ENCODE data around the gene STOML1. TPM values are rescaled to one million over a fixed set of nuclear protein-coding genes. Genes with fewer than 3 reads are reported as not detected.

STOML1 gene
- total and polyA plus RNA-seq, 2 experiments from 2014 or later, result 14.2 to 21.0 TPM

DNA sequence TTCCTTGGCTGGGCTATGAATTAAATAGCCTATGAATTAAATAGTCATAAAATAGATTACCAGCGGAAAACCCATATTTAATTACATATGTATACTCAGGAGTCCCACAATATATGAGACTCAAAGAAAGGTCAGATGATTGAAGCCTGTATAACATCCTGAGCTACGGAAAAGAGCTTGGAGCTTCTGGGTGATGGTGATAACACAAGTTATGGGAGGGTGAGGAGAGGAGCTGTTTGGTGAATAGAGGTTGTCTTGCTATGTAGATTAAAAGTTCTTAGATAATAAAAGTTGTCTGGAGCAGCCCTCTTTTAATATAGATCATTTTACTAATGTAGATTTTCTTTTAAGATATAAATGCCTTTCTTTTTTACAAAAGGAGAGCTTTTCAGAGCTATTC, 4.2 kb upstream of the STOML1 start:
- Histone ChIP-seq H3K4me3 (no peak overlapping the region), H2AFZ (no peak overlapping the region), H3K27ac (no peak overlapping the region), H3K36me3 (replicated peaks; ENCODE audit: insufficient read depth, low read depth) (no peaks in the 10 kb centered on the region), H3K9me3 (ENCODE audit: low read depth) (no peaks in the 10 kb centered on the region), H3K9me2 (replicated peaks; ENCODE audit: insufficient read depth) (no peaks in the 10 kb centered on the region), H4K20me1 (ENCODE audit: insufficient read depth, poor library complexity, severe bottlenecking) (no peaks in the 10 kb centered on the region), H3K27me3 (no peaks in the 10 kb centered on the region), H3K4me2 (peak overlapping the region; percentile 92), H3K4me1 (ENCODE audit: insufficient read depth) (peaks cover 4% of the 10 kb centered on the region), H3K79me2 (peaks cover 52% of the 10 kb centered on the region)
- 78% methylated on average over 2 of the region's 2 CpGs for WGBS (ENCODE audit: low lambda C conversion rate, missing lambda C conversion rate)
- no peak for DNase-seq (ENCODE audit: low spot score)
- TF ChIP-seq CTCF (IDR thresholded peaks at IDR 0.05; ENCODE audit: poor library complexity), result no peak
- TF ChIP-seq EZH2 (IDR thresholded peaks at IDR 0.05; ENCODE audit: borderline replicate concordance), result no peak
- TF ChIP-seq EZH2phosphoT487 (IDR thresholded peaks at IDR 0.05; ENCODE audit: low read depth, severe bottlenecking, unreplicated experiment), result no peak

DNA sequence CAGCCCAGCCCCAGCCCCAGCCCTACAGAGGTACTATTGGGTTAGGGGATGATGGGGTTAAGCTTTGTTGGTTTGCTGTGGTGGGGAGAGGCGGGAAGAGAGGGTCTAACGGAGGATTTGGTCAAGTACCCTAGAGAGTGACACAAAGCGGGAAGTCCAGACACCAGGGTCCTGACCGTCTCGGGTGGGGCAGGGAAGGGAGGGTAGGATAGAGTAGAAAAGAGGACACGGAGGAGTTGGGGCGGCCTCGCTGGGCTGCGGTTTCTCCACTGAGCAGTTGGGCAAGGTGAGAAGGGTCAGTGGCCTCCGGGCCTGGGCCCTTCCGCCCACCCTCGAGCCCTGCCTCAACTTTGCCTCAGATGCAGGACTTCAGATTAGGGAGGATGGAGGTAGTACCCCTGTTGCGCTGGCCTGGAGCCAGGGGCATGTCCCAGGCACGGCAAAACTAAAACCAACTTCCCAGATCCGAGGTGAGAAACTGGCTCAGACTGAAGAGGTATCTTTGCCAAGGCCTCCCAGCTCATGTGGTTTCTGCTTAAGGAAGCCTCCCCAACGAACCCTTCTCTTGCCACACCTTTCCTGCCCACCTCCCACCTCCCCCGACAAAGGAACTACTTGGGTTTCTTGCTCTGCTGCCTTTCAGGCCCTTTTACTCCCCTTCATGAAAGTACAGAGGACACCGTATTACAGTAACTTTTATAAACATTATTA, 3.0 kb upstream of the STOML1 start:
- Histone ChIP-seq H3K4me2 (peak overlapping the region; percentile 92), H3K79me2 (peaks cover 43% of the 10 kb centered on the region), H3K9me2 (replicated peaks; ENCODE audit: insufficient read depth) (no peaks in the 10 kb centered on the region), H4K20me1 (ENCODE audit: insufficient read depth, poor library complexity, severe bottlenecking) (no peaks in the 10 kb centered on the region), H3K27me3 (no peaks in the 10 kb centered on the region), H3K9me3 (ENCODE audit: low read depth) (no peaks in the 10 kb centered on the region), H3K4me1 (ENCODE audit: insufficient read depth) (peaks cover 4% of the 10 kb centered on the region), H3K36me3 (replicated peaks; ENCODE audit: insufficient read depth, low read depth) (no peaks in the 10 kb centered on the region), H3K27ac (peak overlapping the region; percentile 88), H2AFZ (peak overlapping the region; percentile 90), H3K4me3 (peak overlapping the region; percentile 91)
- 3% methylated on average over 18 of the region's 18 CpGs for WGBS (ENCODE audit: low lambda C conversion rate, missing lambda C conversion rate)
- no peak for TF ChIP-seq EZH2phosphoT487 (IDR thresholded peaks at IDR 0.05; ENCODE audit: low read depth, severe bottlenecking, unreplicated experiment)
- no peak for TF ChIP-seq CTCF (IDR thresholded peaks at IDR 0.05; ENCODE audit: poor library complexity)
- TF ChIP-seq EZH2 (IDR thresholded peaks at IDR 0.05; ENCODE audit: borderline replicate concordance), result no peak
- DNase-seq (ENCODE audit: low spot score), result no peak

GRCh38 chr15:73994413-73994883, 2.4 kb upstream of the STOML1 start, which contains the start of gene PML:
TSS of gene PML (plus strand) at chr15:73994716. CDS start at chr15:73994813, 97 bp downstream.
- Histone ChIP-seq H3K36me3 (replicated peaks; ENCODE audit: insufficient read depth, low read depth) (no peaks in the 10 kb centered on the region), H3K27me3 (no peaks in the 10 kb centered on the region), H4K20me1 (ENCODE audit: insufficient read depth, poor library complexity, severe bottlenecking) (no peaks in the 10 kb centered on the region), H3K9me2 (replicated peaks; ENCODE audit: insufficient read depth) (no peaks in the 10 kb centered on the region), H3K9me3 (ENCODE audit: low read depth) (no peaks in the 10 kb centered on the region), H3K4me2 (peak within 1 kb of the TSS; percentile 92), H3K4me1 (ENCODE audit: insufficient read depth) (peaks cover 4% of the 10 kb centered on the region), H3K79me2 (peaks cover 38% of the 10 kb centered on the region), H3K27ac (peak within 1 kb of the TSS; percentile 88), H3K4me3 (peak within 1 kb of the TSS; percentile 91), H2AFZ (peak within 1 kb of the TSS; percentile 90)
- no peak for TF ChIP-seq EZH2 (IDR thresholded peaks at IDR 0.05; ENCODE audit: borderline replicate concordance)
- TF ChIP-seq CTCF (IDR thresholded peaks at IDR 0.05; ENCODE audit: poor library complexity), result no peak
- no peak for TF ChIP-seq EZH2phosphoT487 (IDR thresholded peaks at IDR 0.05; ENCODE audit: low read depth, severe bottlenecking, unreplicated experiment)
- 1% methylated on average over 21 of the region's 27 CpGs for WGBS (ENCODE audit: low lambda C conversion rate, missing lambda C conversion rate)
- peak; percentile 97 for DNase-seq (ENCODE audit: low spot score)
